PC-3 (cell line): ENCODE measurements around the gene XCR1.

ENCODE experiments used
- CTCF ChIP-seq: fragments of 300-600 bp; sonication (generic); conservative IDR thresholded peaks from 2 replicates; pipeline ENCODE4 v1.5.1; 2017; ENCODE audit warnings: antibody characterized with exemption, low read depth, mild to moderate bottlenecking, low read length
- EZH2 ChIP-seq: fragments of 300-600 bp; sonication (generic); IDR thresholded peaks from one replicate; pipeline ENCODE4 v1.6.1; 2017; ENCODE audit warnings: antibody characterized with exemption, mild to moderate bottlenecking, low read length; ENCODE audit not compliant: unreplicated experiment
- EZH2phosphoT487 ChIP-seq: fragments of 300-600 bp; sonication (generic); IDR thresholded peaks from 2 replicates; pipeline ENCODE4 v1.6.1; 2018; ENCODE audit warnings: mild to moderate bottlenecking, antibody characterized with exemption, low read length, borderline replicate concordance

DNA sequence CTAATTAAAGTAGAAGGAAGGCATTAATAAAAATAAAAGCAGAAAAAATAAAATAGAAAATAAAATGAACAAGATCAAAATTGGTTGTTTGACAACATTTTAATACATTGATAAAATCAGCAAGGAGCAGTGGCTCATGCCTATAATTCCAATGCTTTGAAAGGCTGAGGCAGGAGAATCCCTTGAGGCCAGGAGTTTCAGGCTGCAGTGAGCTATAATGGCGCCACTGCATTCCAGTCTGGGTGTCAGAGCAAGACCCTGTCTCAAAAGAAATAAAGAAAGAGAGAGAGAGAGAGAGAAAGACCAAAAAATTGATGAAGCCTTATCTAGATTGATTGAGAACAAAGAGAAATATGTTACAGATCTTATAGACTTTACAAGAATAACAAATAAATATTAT, 2.1 kb downstream of the XCR1 start:
- TF ChIP-seq EZH2 (no peak), CTCF (no peak), EZH2phosphoT487 (no peak)
